ENCODE results near the gene TAOK1.

Gene TAOK1

GRCh38 chr17:29585080-29585751, 195.1 kb downstream of the TAOK1 start:
- peak; percentile 60 for DNase-seq

- DNase-seq, result no peak
Measured at GRCh38 chr17:29586676-29587469, 196.7 kb downstream of the TAOK1 start.

GRCh38 chr17:29587591-29587990, 197.4 kb downstream of the TAOK1 start:
- DNase-seq, result no peak

- DNase-seq, result peak; percentile 24
Measured at GRCh38 chr17:29588017-29588561, 197.9 kb downstream of the TAOK1 start.

- DNase-seq, result peak; percentile 47
Measured at GRCh38 chr17:29588562-29589411, 198.6 kb downstream of the TAOK1 start.

- peak; percentile 88 for DNase-seq
Measured at GRCh38 chr17:29589524-29590410, 199.6 kb downstream of the TAOK1 start, which contains the start of gene GIT1. Gene GIT1, minus strand, starts transcription at chr17:29589648. Its CDS starts 270 bp downstream, at chr17:29589378.

- peak; percentile 38 for DNase-seq
Measured at GRCh38 chr17:29590411-29591145, 200.4 kb downstream of the TAOK1 start.

- DNase-seq, result peak; percentile 80
Measured at GRCh38 chr17:29591146-29591736, 201.1 kb downstream of the TAOK1 start.

GRCh38 chr17:29591737-29592608, 201.8 kb downstream of the TAOK1 start:
- peak; percentile 93 for DNase-seq

GRCh38 chr17:29592850-29593551, 202.8 kb downstream of the TAOK1 start, which contains the start of gene ANKRD13B:
Gene ANKRD13B, plus strand, starts transcription at chr17:29593132. Its CDS starts 490 bp downstream, at chr17:29593622.
- peak; percentile 70 for DNase-seq

GRCh38 chr17:29593591-29594518, 203.7 kb downstream of the TAOK1 start:
- DNase-seq, result peak; percentile 41

- peak; percentile 27 for DNase-seq
Measured at GRCh38 chr17:29594519-29595090, 204.4 kb downstream of the TAOK1 start.

GRCh38 chr17:29595107-29595942, 205.2 kb downstream of the TAOK1 start:
- DNase-seq, result peak; percentile 29

- peak; percentile 22 for DNase-seq
Measured at GRCh38 chr17:29595943-29596774, 206.0 kb downstream of the TAOK1 start.

GRCh38 chr17:29596811-29597210, 206.6 kb downstream of the TAOK1 start:
- DNase-seq, result peak; percentile 31
